ENCODE results near the gene PDZD8.
"Not testable (repeated sequence)": the region's sequence is repeated elsewhere in the genome, so short reads cannot be mapped to it uniquely, and the experiment has no call there.

Gene PDZD8

GRCh38 chr10:117241541-117242462 is 133.4 kb downstream of the PDZD8 start:
- in situ Hi-C loops (cut with MboI; ENCODE audit: low sequenced_read_pairs, unreplicated experiment) = no loop called here
- no peak for DNase-seq (ENCODE audit: low spot score)
- TF ChIP-seq, protein P1, sequence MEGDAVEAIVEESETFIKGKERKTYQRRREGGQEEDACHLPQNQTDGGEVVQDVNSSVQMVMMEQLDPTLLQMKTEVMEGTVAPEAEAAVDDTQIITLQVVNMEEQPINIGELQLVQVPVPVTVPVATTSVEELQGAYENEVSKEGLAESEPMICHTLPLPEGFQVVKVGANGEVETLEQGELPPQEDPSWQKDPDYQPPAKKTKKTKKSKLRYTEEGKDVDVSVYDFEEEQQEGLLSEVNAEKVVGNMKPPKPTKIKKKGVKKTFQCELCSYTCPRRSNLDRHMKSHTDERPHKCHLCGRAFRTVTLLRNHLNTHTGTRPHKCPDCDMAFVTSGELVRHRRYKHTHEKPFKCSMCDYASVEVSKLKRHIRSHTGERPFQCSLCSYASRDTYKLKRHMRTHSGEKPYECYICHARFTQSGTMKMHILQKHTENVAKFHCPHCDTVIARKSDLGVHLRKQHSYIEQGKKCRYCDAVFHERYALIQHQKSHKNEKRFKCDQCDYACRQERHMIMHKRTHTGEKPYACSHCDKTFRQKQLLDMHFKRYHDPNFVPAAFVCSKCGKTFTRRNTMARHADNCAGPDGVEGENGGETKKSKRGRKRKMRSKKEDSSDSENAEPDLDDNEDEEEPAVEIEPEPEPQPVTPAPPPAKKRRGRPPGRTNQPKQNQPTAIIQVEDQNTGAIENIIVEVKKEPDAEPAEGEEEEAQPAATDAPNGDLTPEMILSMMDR (IDR thresholded peaks at IDR 0.05; ENCODE audit: borderline replicate concordance, control extremely low read depth, extremely low read depth, insufficient read depth, missing control alignments) = no peak

DNA sequence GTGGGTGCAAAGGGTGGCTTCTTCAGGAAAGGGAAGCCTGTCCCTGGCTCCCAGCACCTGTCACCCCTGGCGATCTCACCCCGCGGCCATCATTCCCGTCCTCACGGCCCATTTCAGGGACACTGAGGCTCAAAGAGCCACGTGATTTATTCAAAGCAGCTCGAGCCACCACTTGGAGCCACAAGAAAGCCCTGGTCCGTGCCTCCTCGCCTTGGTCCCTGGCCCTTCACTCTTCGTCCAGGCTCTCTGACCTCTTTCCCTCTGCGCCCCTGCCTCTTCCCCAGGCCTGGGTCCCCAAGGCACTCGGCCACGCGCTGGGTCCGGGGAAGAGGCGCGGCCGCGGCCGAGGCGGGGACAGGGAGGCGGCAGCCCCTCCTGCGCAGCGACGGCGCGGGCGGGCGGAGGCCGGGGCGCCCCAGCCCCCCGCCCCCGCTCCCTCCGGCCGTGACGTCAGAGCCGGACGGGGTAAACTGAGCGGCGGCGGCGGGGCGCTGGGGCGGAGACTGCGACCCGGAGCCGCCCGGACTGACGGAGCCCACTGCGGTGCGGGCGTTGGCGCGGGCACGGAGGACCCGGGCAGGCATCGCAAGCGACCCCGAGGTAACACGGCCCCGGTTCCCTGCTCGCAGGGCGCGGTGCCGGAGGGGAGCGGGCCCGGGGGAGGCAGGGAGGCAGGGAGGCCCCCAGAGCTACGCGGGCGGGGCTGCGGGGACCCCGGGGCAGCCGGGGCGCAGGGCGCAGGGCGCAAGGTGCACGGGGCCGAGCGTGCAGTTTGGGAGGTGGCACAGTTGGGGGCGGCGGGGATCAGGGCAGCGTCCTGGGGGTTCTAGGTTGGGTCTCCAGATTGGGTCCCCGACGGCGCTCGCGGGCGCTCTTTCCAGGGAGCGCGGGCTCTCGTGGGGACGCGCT is 134.4 kb downstream of the PDZD8 start, which contains the start of gene SLC18A2:
Gene SLC18A2, plus strand, starts transcription at position 494 of the 909 bp plus-strand sequence. CDS start 580 bp downstream, outside the sequence.
- in situ Hi-C loops (cut with MboI; ENCODE audit: low sequenced_read_pairs, unreplicated experiment) = no loop called here
- TF ChIP-seq, protein P1 (IDR thresholded peaks at IDR 0.05; ENCODE audit: borderline replicate concordance, control extremely low read depth, extremely low read depth, insufficient read depth, missing control alignments) = no peak
- DNase-seq (ENCODE audit: low spot score) = no peak

DNA sequence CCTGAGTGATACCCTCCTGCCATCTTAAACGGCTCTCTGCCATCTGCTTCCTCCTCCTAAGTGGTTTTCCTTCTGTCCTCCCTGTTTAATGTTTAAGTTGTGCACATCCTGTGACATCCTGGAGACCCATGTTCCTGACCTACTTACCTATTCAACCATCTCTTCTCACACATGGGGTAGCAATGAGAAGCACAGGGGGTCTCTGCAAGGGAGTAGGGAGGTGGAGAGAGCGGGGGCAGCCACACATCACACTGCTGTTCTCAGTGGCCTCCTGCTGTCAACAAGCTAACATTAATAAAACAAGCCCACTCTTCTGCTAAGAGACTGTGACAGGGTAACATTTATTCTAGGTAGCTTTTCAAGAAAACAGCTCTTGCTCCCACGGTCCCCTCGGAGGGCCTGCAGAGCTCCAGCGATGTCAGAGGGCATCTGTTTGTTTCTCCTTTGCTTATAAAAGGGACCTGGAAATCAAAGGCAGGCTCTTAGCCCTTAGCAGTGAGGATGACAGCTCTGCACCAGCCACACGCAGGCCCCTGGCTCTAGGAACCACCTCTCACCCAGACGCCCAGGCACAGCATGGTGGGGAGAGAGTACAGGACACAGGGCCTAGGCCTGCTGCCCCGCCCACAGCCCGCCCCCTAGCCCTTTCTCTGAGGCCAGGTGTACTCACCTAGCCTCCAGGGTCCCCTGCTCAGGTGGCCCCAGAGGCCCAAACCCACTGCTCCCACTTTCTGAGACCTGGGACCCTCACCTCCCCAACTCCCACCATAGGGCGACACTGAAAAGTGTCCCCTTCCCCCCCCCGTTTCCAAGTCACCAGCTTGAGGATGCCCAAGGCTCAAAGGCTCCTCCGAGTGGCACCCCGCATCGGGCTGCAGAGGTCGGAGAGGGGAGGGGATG is 135.3 kb downstream of the PDZD8 start:
- in situ Hi-C loops (cut with MboI; ENCODE audit: low sequenced_read_pairs, unreplicated experiment) = no loop called here
- DNase-seq (ENCODE audit: low spot score) = no peak
- TF ChIP-seq, protein P1 (IDR thresholded peaks at IDR 0.05; ENCODE audit: borderline replicate concordance, control extremely low read depth, extremely low read depth, insufficient read depth, missing control alignments) = no peak

DNA sequence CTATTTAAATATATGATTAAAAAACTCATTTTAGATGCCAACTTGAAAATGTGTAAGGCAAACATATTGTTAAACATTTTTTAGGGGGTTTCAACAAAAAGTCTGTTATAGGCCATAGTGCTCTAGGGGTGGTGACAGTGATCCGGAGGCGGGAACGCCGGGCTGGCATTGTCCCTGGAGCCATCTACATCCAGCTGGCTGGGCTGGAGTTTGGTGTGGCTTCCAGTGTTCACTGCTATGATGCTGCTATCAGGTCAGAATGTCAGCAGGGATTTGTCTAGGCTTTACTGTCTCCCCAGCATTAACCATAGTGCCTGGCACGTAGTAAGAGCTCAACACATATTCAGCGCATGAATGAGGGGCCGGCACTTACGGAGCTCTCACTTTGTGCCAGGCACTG is 136.2 kb downstream of the PDZD8 start:
- in situ Hi-C loops (cut with MboI; ENCODE audit: low sequenced_read_pairs, unreplicated experiment) = no loop called here
- TF ChIP-seq, protein P1 (IDR thresholded peaks at IDR 0.05; ENCODE audit: borderline replicate concordance, control extremely low read depth, extremely low read depth, insufficient read depth, missing control alignments) = no peak
- no peak for DNase-seq (ENCODE audit: low spot score)

- no peak for DNase-seq (ENCODE audit: low spot score)
- TF ChIP-seq, protein P1 (IDR thresholded peaks at IDR 0.05; ENCODE audit: borderline replicate concordance, control extremely low read depth, extremely low read depth, insufficient read depth, missing control alignments) = no peak
- in situ Hi-C loops (cut with MboI; ENCODE audit: low sequenced_read_pairs, unreplicated experiment) = no loop called here
Observed at GRCh38 chr10:117237401-117237991, 137.7 kb downstream of the PDZD8 start.

GRCh38 chr10:117230107-117230506 is 145.1 kb downstream of the PDZD8 start:
- not testable (repeated sequence) for DNase-seq (ENCODE audit: low spot score)

More at GRCh38 chr10:117230107-117230506, 145.1 kb downstream of the PDZD8 start:
- in situ Hi-C loops (cut with MboI; ENCODE audit: low sequenced_read_pairs, unreplicated experiment) = not testable (repeated sequence)
